ENCODE data around the gene PEX6.
"Not testable (repeated sequence)": the region's sequence is repeated elsewhere in the genome, so short reads cannot be mapped to it uniquely, and the experiment has no call there.

The PEX6 gene

GRCh38 chr6:42959917-42960242 is 19.1 kb downstream of the PEX6 start:
- H3K27ac ChIP-seq (ENCODE audit: low read depth, low read length), result no peak overlapping the region
- peak overlapping the region in 4 of 5 donors; percentile 52 to 77 (median 74) for H3K9ac ChIP-seq (ENCODE audit: low read length in 5 of 5)
- peak overlapping the region; percentile 67 to 75 (median 71) for H3K4me3 ChIP-seq (ENCODE audit: low read depth in 1 of 5, low read length in 5 of 5)

GRCh38 chr6:42958125-42958524 is 20.9 kb downstream of the PEX6 start:
- Histone ChIP-seq H3K36me3 (ENCODE audit: control insufficient read depth in 5 of 5, insufficient read depth in 5 of 5, low read length in 5 of 5) (peaks cover 0 to 12% (median 6%) of the 10 kb centered on the region in 5 donors), H3K27me3 (ENCODE audit: control insufficient read depth in 5 of 5, insufficient read depth in 4 of 5, low read length in 5 of 5) (peaks cover 0 to 4% (median 0%) of the 10 kb centered on the region in 5 donors), H3K9ac (ENCODE audit: low read length in 5 of 5) (no peak overlapping the region), H3K27ac (ENCODE audit: low read depth, low read length) (no peak overlapping the region), H3K4me1 (ENCODE audit: control insufficient read depth in 5 of 5, insufficient read depth in 5 of 5, low read length in 5 of 5) (peaks cover 3 to 17% (median 17%) of the 10 kb centered on the region in 5 donors), H3K9me3 (ENCODE audit: control insufficient read depth in 5 of 5, low read length in 5 of 5) (no peaks in the 10 kb centered on the region), H3K4me3 (ENCODE audit: low read depth in 1 of 5, low read length in 5 of 5) (no peak overlapping the region)

More at GRCh38 chr6:42959917-42960242, 19.1 kb downstream of the PEX6 start:
- H3K4me1 ChIP-seq (ENCODE audit: control insufficient read depth in 5 of 5, insufficient read depth in 5 of 5, low read length in 5 of 5), result peaks cover 3 to 17% (median 17%) of the 10 kb centered on the region in 5 donors
- peaks cover 0 to 27% (median 20%) of the 10 kb centered on the region in 5 donors for H3K36me3 ChIP-seq (ENCODE audit: control insufficient read depth in 5 of 5, insufficient read depth in 5 of 5, low read length in 5 of 5)
- peaks cover 0 to 4% (median 0%) of the 10 kb centered on the region in 5 donors for H3K27me3 ChIP-seq (ENCODE audit: control insufficient read depth in 5 of 5, insufficient read depth in 4 of 5, low read length in 5 of 5)
- no peaks in the 10 kb centered on the region for H3K9me3 ChIP-seq (ENCODE audit: control insufficient read depth in 5 of 5, low read length in 5 of 5)

DNA sequence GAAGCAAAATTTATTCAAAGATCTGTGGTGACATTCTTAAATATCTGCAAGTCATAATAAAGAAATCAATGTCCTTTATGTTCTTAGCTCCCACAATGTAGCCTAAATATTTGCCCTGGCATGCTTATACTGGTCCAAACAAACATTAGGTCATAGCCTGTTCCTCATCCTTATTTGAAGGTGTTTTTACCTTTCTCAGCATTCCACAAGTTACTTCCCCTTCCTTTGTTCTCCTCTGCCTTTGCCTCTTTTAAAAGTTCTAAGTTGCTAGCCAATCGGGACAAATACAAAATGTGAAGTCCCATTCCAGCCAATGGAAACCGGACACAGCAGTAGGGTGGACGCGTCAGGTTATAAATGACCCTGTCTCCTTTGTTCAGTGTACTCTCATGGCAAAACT is 24.6 kb downstream of the PEX6 start:
- not testable (repeated sequence) for H3K4me1 ChIP-seq (ENCODE audit: control insufficient read depth in 5 of 5, insufficient read depth in 5 of 5, low read length in 5 of 5); H3K4me3 ChIP-seq (ENCODE audit: low read depth in 1 of 5, low read length in 5 of 5); H3K9ac ChIP-seq (ENCODE audit: low read length in 5 of 5); H3K27ac ChIP-seq (ENCODE audit: low read depth, low read length); H3K36me3 ChIP-seq (ENCODE audit: control insufficient read depth in 5 of 5, insufficient read depth in 5 of 5, low read length in 5 of 5); H3K27me3 ChIP-seq (ENCODE audit: control insufficient read depth in 5 of 5, insufficient read depth in 4 of 5, low read length in 5 of 5); H3K9me3 ChIP-seq (ENCODE audit: control insufficient read depth in 5 of 5, low read length in 5 of 5)

- Histone ChIP-seq H3K27ac (ENCODE audit: low read depth, low read length) (no peak overlapping the region), H3K4me1 (ENCODE audit: control insufficient read depth in 5 of 5, insufficient read depth in 5 of 5, low read length in 5 of 5) (peaks cover 0 to 7% (median 4%) of the 10 kb centered on the region in 5 donors), H3K4me3 (ENCODE audit: low read depth in 1 of 5, low read length in 5 of 5) (no peak overlapping the region), H3K9me3 (ENCODE audit: control insufficient read depth in 5 of 5, low read length in 5 of 5) (no peaks in the 10 kb centered on the region), H3K27me3 (ENCODE audit: control insufficient read depth in 5 of 5, insufficient read depth in 4 of 5, low read length in 5 of 5) (no peaks in the 10 kb centered on the region), H3K9ac (ENCODE audit: low read length in 5 of 5) (no peak overlapping the region), H3K36me3 (ENCODE audit: control insufficient read depth in 5 of 5, insufficient read depth in 5 of 5, low read length in 5 of 5) (no peaks in the 10 kb centered on the region)
Observed at GRCh38 chr6:42952389-42952788, 26.6 kb downstream of the PEX6 start.

- Histone ChIP-seq H3K4me3 (ENCODE audit: low read depth in 1 of 5, low read length in 5 of 5) (no peak overlapping the region), H3K36me3 (ENCODE audit: control insufficient read depth in 5 of 5, insufficient read depth in 5 of 5, low read length in 5 of 5) (peaks cover 0 to 7% (median 4%) of the 10 kb centered on the region in 5 donors), H3K27ac (ENCODE audit: low read depth, low read length) (no peak overlapping the region)
Observed at GRCh38 chr6:42947950-42948349, 31.0 kb downstream of the PEX6 start.

GRCh38 chr6:42942444-42942843 is 36.5 kb downstream of the PEX6 start:
- no peaks in the 10 kb centered on the region for H3K9me3 ChIP-seq (ENCODE audit: control insufficient read depth in 5 of 5, low read length in 5 of 5)
- no peak overlapping the region for H3K4me3 ChIP-seq (ENCODE audit: low read depth in 1 of 5, low read length in 5 of 5)
- no peaks in the 10 kb centered on the region for H3K4me1 ChIP-seq (ENCODE audit: control insufficient read depth in 5 of 5, insufficient read depth in 5 of 5, low read length in 5 of 5)
- no peaks in the 10 kb centered on the region for H3K27me3 ChIP-seq (ENCODE audit: control insufficient read depth in 5 of 5, insufficient read depth in 4 of 5, low read length in 5 of 5)
- H3K9ac ChIP-seq (ENCODE audit: low read length in 5 of 5), result no peak overlapping the region
- H3K36me3 ChIP-seq (ENCODE audit: control insufficient read depth in 5 of 5, insufficient read depth in 5 of 5, low read length in 5 of 5), result peaks cover 0 to 42% (median 34%) of the 10 kb centered on the region in 5 donors
- H3K27ac ChIP-seq (ENCODE audit: low read depth, low read length), result no peak overlapping the region

More at GRCh38 chr6:42947950-42948349, 31.0 kb downstream of the PEX6 start:
- H3K9ac ChIP-seq (ENCODE audit: low read length in 5 of 5), result no peak overlapping the region
- H3K27me3 ChIP-seq (ENCODE audit: control insufficient read depth in 5 of 5, insufficient read depth in 4 of 5, low read length in 5 of 5), result no peaks in the 10 kb centered on the region
- H3K4me1 ChIP-seq (ENCODE audit: control insufficient read depth in 5 of 5, insufficient read depth in 5 of 5, low read length in 5 of 5), result peaks cover 0 to 7% (median 4%) of the 10 kb centered on the region in 5 donors
- no peaks in the 10 kb centered on the region for H3K9me3 ChIP-seq (ENCODE audit: control insufficient read depth in 5 of 5, low read length in 5 of 5)

GRCh38 chr6:42941356-42941755 is 37.6 kb downstream of the PEX6 start:
- H3K9me3 ChIP-seq (ENCODE audit: control insufficient read depth in 5 of 5, low read length in 5 of 5); H3K4me3 ChIP-seq (ENCODE audit: low read depth in 1 of 5, low read length in 5 of 5); H3K9ac ChIP-seq (ENCODE audit: low read length in 5 of 5); H3K27me3 ChIP-seq (ENCODE audit: control insufficient read depth in 5 of 5, insufficient read depth in 4 of 5, low read length in 5 of 5); H3K27ac ChIP-seq (ENCODE audit: low read depth, low read length); H3K4me1 ChIP-seq (ENCODE audit: control insufficient read depth in 5 of 5, insufficient read depth in 5 of 5, low read length in 5 of 5): not testable (repeated sequence)
- H3K36me3 ChIP-seq (ENCODE audit: control insufficient read depth in 5 of 5, insufficient read depth in 5 of 5, low read length in 5 of 5), result peaks cover 0 to 52% (median 43%) of the 10 kb centered on the region in 5 donors

DNA sequence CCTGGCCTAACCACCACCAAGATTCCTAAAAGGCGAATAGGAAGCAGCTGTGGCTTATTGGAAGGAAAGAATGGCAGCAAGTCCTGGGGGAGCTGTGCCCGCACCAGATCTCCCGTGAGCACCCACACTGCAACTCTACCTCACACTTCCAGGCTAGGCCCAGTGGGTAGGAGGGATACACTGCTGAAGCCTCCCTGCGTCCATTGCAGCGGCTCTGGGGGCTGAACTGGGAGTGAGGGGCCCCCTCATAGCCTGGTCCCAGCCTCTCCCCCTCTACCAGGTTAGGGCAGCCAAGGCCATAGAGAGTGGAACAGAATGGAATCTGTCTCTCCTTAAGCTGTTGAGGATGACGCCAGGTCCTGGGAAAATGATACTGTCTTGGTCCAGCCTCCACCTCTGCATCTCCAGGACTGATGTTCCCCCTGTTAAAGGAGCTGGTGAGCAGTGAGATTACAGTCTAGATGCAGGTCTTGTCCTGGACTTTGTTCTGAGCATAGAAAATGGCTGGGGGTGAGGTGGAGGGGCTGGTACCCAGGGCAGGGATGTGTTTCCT is 38.4 kb downstream of the PEX6 start:
- Histone ChIP-seq H3K9me3 (ENCODE audit: control insufficient read depth in 5 of 5, low read length in 5 of 5) (no peaks in the 10 kb centered on the region), H3K27me3 (ENCODE audit: control insufficient read depth in 5 of 5, insufficient read depth in 4 of 5, low read length in 5 of 5) (no peaks in the 10 kb centered on the region)

DNA sequence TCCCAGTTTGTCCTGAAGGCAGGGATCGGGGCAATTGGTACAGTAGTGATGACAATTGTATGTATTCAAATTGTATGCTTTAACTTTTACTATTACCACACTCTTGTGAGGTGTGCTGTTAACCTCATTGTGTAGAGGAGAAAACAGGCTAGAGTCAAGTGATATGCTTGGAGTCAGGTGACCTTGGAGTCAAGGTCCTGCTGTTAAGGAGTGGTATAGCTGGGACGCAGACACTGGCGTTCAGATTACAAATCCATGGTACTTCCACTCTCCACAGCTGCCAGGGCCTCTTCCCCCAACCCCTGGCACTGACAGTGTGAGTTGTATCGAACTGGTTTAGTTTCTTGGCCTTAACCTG is 39.2 kb downstream of the PEX6 start:
- H3K27me3 ChIP-seq (ENCODE audit: control insufficient read depth in 5 of 5, insufficient read depth in 4 of 5, low read length in 5 of 5), result no peaks in the 10 kb centered on the region
- H3K4me3 ChIP-seq (ENCODE audit: low read depth in 1 of 5, low read length in 5 of 5), result no peak overlapping the region
- H3K9ac ChIP-seq (ENCODE audit: low read length in 5 of 5), result no peak overlapping the region
- no peak overlapping the region for H3K27ac ChIP-seq (ENCODE audit: low read depth, low read length)
- no peaks in the 10 kb centered on the region for H3K9me3 ChIP-seq (ENCODE audit: control insufficient read depth in 5 of 5, low read length in 5 of 5)
- peaks cover 0 to 64% (median 55%) of the 10 kb centered on the region in 5 donors for H3K36me3 ChIP-seq (ENCODE audit: control insufficient read depth in 5 of 5, insufficient read depth in 5 of 5, low read length in 5 of 5)
- H3K4me1 ChIP-seq (ENCODE audit: control insufficient read depth in 5 of 5, insufficient read depth in 5 of 5, low read length in 5 of 5), result no peaks in the 10 kb centered on the region

More for the DNA sequence above, 38.4 kb downstream of the PEX6 start:
- H3K9ac ChIP-seq (ENCODE audit: low read length in 5 of 5), result no peak overlapping the region
- H3K36me3 ChIP-seq (ENCODE audit: control insufficient read depth in 5 of 5, insufficient read depth in 5 of 5, low read length in 5 of 5), result peaks cover 0 to 60% (median 50%) of the 10 kb centered on the region in 5 donors
- no peaks in the 10 kb centered on the region for H3K4me1 ChIP-seq (ENCODE audit: control insufficient read depth in 5 of 5, insufficient read depth in 5 of 5, low read length in 5 of 5)
- H3K4me3 ChIP-seq (ENCODE audit: low read depth in 1 of 5, low read length in 5 of 5), result no peak overlapping the region
- no peak overlapping the region for H3K27ac ChIP-seq (ENCODE audit: low read depth, low read length)

DNA sequence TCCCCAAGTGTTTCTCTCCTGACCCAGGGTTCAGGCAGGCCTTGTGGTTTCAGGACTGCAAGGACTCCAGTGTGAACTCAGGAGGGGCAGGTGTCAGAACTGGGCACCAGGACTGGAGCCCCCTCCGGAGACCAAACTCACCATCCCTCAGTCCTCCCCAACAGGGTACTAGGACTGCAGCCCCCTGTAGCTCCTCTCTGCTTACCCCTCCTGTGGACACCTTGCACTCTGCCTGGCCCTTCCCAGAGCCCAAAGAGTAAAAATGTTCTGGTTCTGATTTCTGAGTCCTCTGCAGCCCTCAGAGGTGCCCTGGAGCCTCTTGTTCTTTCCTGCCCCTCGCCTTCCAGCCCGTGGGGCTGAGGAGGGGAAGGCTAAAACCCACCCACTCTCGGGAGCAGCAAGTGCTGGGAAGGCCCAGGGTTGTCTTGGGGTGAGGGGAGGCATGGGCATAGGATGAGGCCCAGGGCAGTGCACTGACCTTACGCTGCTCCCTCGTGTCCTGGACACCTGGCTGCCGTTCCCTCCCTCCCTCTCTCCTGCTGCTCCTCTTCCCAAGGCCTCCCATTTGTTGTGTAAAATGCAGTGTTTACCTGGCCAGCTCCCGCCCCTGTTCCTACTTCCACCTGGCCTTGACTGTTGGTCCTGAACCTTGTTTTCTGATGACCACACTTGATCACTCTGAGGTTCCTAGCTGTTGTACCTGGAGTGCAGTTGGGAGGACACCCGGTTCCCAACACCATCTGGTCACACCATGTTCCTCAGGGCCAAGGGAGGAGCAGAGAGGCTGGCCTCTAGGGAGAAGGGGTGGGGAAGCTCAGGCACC is 39.8 kb downstream of the PEX6 start:
- Histone ChIP-seq H3K4me1 (ENCODE audit: control insufficient read depth in 5 of 5, insufficient read depth in 5 of 5, low read length in 5 of 5) (peaks cover 0 to 4% (median 0%) of the 10 kb centered on the region in 5 donors), H3K27ac (ENCODE audit: low read depth, low read length) (no peak overlapping the region), H3K9ac (ENCODE audit: low read length in 5 of 5) (no peak overlapping the region), H3K9me3 (ENCODE audit: control insufficient read depth in 5 of 5, low read length in 5 of 5) (no peaks in the 10 kb centered on the region), H3K4me3 (ENCODE audit: low read depth in 1 of 5, low read length in 5 of 5) (no peak overlapping the region), H3K36me3 (ENCODE audit: control insufficient read depth in 5 of 5, insufficient read depth in 5 of 5, low read length in 5 of 5) (peaks cover 0 to 69% (median 60%) of the 10 kb centered on the region in 5 donors), H3K27me3 (ENCODE audit: control insufficient read depth in 5 of 5, insufficient read depth in 4 of 5, low read length in 5 of 5) (no peaks in the 10 kb centered on the region)
